MM.1S (cell line): ENCODE data around the gene LMCD1.

Experiments used
- EZH2 ChIP-seq: fragments of 300-600 bp; sonication (generic); optimal IDR thresholded peaks from 2 replicates; pipeline ENCODE3; 2017; ENCODE audit warnings: low read depth, mild to moderate bottlenecking, antibody characterized with exemption, low read length, mixed read lengths
- EZH2phosphoT487 ChIP-seq: fragments of 300-600 bp; sonication (generic); IDR thresholded peaks from 2 replicates; pipeline ENCODE4 v1.6.1; 2018; ENCODE audit warnings: antibody characterized with exemption, low read length
- TF ChIP-seq, protein P1 (sequence below): fragments of 300-600 bp; sonication (generic); IDR thresholded peaks from 2 replicates; pipeline ENCODE4 v1.5.1; 2016; ENCODE audit warnings: antibody characterized with exemption, low read length, mixed read lengths

DNA sequence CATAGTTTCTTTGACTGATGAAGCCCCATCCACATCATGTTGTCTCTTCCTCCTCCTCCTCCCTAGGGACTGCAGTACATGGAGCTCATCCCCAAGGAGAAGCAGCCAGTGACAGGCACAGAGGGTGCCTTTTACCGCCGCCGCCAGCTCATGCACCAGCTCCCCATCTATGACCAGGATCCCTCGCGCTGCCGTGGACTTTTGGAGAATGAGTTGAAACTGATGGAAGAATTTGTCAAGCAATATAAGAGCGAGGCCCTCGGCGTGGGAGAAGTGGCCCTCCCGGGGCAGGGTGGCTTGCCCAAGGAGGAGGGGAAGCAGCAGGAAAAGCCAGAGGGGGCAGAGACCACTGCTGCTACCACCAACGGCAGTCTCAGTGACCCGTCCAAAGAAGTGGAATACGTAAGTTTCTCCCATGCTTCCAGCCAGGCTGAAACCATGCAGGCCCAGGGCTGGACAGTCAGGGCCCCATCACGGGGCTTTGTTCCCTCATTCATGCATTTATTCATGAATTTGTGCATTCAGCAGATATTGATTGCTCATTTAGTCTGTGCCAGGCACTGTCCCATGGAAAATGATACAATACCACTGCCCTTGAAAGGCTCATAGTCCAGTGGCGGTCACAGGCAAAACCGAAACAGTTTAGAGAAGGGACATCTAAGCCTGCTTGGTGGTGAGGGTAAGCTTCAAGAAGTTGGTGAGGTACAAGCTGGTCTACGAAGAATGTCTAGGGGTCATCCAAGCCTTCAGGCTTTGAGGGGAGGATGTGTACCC lies 47.1 kb downstream of the LMCD1 start:
- TF ChIP-seq, protein P1, sequence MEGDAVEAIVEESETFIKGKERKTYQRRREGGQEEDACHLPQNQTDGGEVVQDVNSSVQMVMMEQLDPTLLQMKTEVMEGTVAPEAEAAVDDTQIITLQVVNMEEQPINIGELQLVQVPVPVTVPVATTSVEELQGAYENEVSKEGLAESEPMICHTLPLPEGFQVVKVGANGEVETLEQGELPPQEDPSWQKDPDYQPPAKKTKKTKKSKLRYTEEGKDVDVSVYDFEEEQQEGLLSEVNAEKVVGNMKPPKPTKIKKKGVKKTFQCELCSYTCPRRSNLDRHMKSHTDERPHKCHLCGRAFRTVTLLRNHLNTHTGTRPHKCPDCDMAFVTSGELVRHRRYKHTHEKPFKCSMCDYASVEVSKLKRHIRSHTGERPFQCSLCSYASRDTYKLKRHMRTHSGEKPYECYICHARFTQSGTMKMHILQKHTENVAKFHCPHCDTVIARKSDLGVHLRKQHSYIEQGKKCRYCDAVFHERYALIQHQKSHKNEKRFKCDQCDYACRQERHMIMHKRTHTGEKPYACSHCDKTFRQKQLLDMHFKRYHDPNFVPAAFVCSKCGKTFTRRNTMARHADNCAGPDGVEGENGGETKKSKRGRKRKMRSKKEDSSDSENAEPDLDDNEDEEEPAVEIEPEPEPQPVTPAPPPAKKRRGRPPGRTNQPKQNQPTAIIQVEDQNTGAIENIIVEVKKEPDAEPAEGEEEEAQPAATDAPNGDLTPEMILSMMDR: no peak
- TF ChIP-seq EZH2 (no peak), EZH2phosphoT487 (no peak)
